BLaER1 treated with 17β-estradiol and CSF1 and Interleukin-3, amounts not matched to agents 10 nM and 100 nM (cell line): Measurements from ENCODE around the gene S100A14.

ENCODE experiments used
- H3K27ac ChIP-seq, 11 experiments: shearing (Covaris generic); formaldehyde crosslinking; 2 replicates each; pipeline ENCODE4 v1.8.1; 2022
- H3K27me3 ChIP-seq, 11 experiments: shearing (Covaris generic); formaldehyde crosslinking; 2 replicates each; pipeline ENCODE4 v1.8.1; 2022
- H3K36me3 ChIP-seq, 11 experiments: shearing (Covaris generic); formaldehyde crosslinking; 2 replicates each; pipeline ENCODE4 v1.8.1; 2022
- H3K4me1 ChIP-seq, 10 experiments: shearing (Covaris generic); formaldehyde crosslinking; 2 replicates each; pipeline ENCODE4 v1.8.1; 2022
- H3K4me2 ChIP-seq, 11 experiments: shearing (Covaris generic); formaldehyde crosslinking; 2 replicates each; pipeline ENCODE4 v1.8.1; 2022
- H3K4me3 ChIP-seq, 10 experiments: shearing (Covaris generic); formaldehyde crosslinking; 2 replicates each; pipeline ENCODE4 v1.8.1; 2022
- H3K9ac ChIP-seq, 11 experiments: shearing (Covaris generic); formaldehyde crosslinking; 2 replicates each; pipeline ENCODE4 v1.8.1; 2022
- H3K9me3 ChIP-seq, 11 experiments: shearing (Covaris generic); formaldehyde crosslinking; replicated peaks in 1 of 11; 2 replicates each; pipeline ENCODE4 v1.8.1; 2022
- H4K20me1 ChIP-seq, 11 experiments: shearing (Covaris generic); formaldehyde crosslinking; 2 replicates each; pipeline ENCODE4 v1.8.1; 2022
- Cebpa-rat ChIP-seq, 11 experiments: shearing (Covaris generic); IDR thresholded peaks; 2 replicates each; pipeline ENCODE4 v1.8.1; 2022

The S100A14 gene

GRCh38 chr1:153573351-153573750, 42.8 kb downstream of the S100A14 start:
- H3K4me3 ChIP-seq: peak overlapping the region in 3 of 10 experiments; percentile 5 to 16 (median 6); a peak in 1 of 20 replicates
- no peaks in the 10 kb centered on the region for H4K20me1 ChIP-seq
- H3K27me3 ChIP-seq: no peaks in the 10 kb centered on the region
- peak overlapping the region in 10 of 11 experiments; percentile 46 to 72 (median 65); a peak in 19 of 22 replicates for H3K9ac ChIP-seq
- peak in 5 of 11 experiments; percentile 13 to 58 (median 32); a peak in 5 of 22 replicates for TF ChIP-seq Cebpa-rat (IDR thresholded peaks at IDR 0.05)
- H3K4me1 ChIP-seq: peaks cover 33 to 76% (median 51%) of the 10 kb centered on the region in 10 experiments
- H3K9me3 ChIP-seq: peaks cover 0 to 15% (median 7%) of the 10 kb centered on the region in 11 experiments; a peak in 13 of 22 replicates
- no peaks in the 10 kb centered on the region for H3K36me3 ChIP-seq
- H3K4me2 ChIP-seq: peak overlapping the region; percentile 59 to 91 (median 79)
- peak overlapping the region; percentile 14 to 86 (median 82); a peak in 21 of 22 replicates for H3K27ac ChIP-seq

DNA sequence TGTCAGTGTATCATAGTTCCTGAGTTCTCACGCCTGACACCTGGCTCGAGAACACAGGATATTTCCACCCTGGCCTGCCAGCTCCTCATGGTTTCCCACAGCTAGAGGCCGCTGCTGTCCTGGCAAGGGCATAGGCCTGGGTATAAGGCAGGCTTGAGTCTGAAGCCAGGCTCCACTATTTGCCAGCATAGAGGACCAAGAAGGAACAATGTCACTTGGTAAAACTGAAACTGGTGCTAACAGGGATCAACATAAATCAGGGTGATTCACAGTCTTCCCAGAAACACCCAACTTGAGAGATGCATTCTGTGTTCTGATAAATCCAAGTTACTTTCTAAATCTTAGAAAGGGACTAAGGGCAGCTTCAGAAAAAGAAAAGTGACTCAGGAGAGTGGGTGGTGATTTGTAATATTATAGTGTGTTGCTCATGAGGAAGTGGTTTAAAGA, 43.5 kb downstream of the S100A14 start:
- H3K4me1 ChIP-seq: peaks cover 40 to 80% (median 59%) of the 10 kb centered on the region in 10 experiments
- peak overlapping the region in 10 of 11 experiments; percentile 46 to 72 (median 65); a peak in 21 of 22 replicates for H3K9ac ChIP-seq
- TF ChIP-seq Cebpa-rat (IDR thresholded peaks at IDR 0.05): no peak
- H3K4me2 ChIP-seq: peak overlapping the region; percentile 59 to 91 (median 79)
- H3K4me3 ChIP-seq: peak overlapping the region in 2 of 10 experiments; percentile 3 to 6; a peak in 2 of 20 replicates
- peak overlapping the region; percentile 14 to 86 (median 82); a peak in 21 of 22 replicates for H3K27ac ChIP-seq
- H3K36me3 ChIP-seq: no peaks in the 10 kb centered on the region
- no peaks in the 10 kb centered on the region for H3K27me3 ChIP-seq
- no peaks in the 10 kb centered on the region for H4K20me1 ChIP-seq
- peaks cover 0 to 15% (median 7%) of the 10 kb centered on the region in 11 experiments; a peak in 13 of 22 replicates for H3K9me3 ChIP-seq

- Histone ChIP-seq H3K4me3 (no peak overlapping the region), H3K4me1 (peaks cover 43 to 80% (median 61%) of the 10 kb centered on the region in 10 experiments), H3K9me3 (peaks cover 0 to 15% (median 7%) of the 10 kb centered on the region in 11 experiments; a peak in 13 of 22 replicates), H4K20me1 (no peaks in the 10 kb centered on the region), H3K27me3 (no peaks in the 10 kb centered on the region), H3K9ac (peak overlapping the region in 10 of 11 experiments; percentile 2 to 72 (median 65); a peak in 15 of 22 replicates), H3K36me3 (no peaks in the 10 kb centered on the region), H3K27ac (peak overlapping the region in 10 of 11 experiments; percentile 64 to 86 (median 83); a peak in 19 of 22 replicates), H3K4me2 (peak overlapping the region in 10 of 11 experiments; percentile 67 to 91 (median 80); a peak in 19 of 22 replicates)
- no peak for TF ChIP-seq Cebpa-rat (IDR thresholded peaks at IDR 0.05)
Measured at GRCh38 chr1:153571706-153572105, 44.4 kb downstream of the S100A14 start.

DNA sequence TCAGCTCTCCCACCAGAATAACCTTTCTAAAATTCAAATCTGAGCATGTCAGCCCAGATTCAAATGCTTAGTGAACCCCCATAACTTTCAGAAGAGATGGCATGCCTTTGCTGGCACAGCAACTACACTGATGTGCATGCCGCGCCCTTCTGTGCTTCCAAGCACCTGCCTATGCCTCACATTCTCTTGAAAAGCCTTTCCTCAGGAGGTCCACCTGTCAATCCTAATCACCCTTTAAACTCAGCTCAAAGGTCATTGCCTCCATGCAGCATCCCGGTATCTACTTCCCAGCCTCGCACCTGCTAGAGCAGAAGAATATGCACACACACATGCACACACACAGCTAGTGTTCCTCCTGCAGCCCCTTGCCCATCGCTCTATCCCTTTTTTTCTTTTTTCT, 45.3 kb downstream of the S100A14 start:
- Histone ChIP-seq H3K4me3 (no peak overlapping the region), H3K9ac (no peak overlapping the region; a peak in 2 of 22 replicates), H3K27me3 (no peaks in the 10 kb centered on the region), H4K20me1 (no peaks in the 10 kb centered on the region), H3K36me3 (no peaks in the 10 kb centered on the region), H3K9me3 (peaks cover 0 to 15% (median 7%) of the 10 kb centered on the region in 11 experiments; a peak in 13 of 22 replicates), H3K4me2 (peak overlapping the region in 3 of 11 experiments; percentile 81 to 90 (median 81); a peak in 4 of 22 replicates), H3K27ac (no peak overlapping the region), H3K4me1 (peaks cover 48 to 77% (median 62%) of the 10 kb centered on the region in 10 experiments)
- no peak for TF ChIP-seq Cebpa-rat (IDR thresholded peaks at IDR 0.05)

DNA sequence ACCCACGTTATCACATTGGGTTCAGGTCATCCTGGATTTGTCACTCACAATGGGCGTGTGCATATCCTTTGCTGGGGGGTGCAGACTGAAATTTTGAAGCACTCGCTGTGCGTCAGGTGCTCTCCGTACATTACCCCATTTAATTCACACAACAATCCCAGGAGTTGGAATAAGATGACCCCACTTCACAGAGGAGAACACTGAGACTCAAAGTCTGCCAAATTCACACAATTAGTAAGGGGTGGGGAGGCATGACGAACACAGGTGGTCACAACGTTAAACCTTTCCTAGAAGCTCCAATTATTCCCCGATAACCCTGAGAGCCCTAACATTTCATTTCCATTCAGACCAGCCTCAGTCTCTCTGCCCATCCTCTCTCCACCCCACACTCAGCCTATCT, 46.7 kb downstream of the S100A14 start:
- H4K20me1 ChIP-seq: no peaks in the 10 kb centered on the region
- TF ChIP-seq Cebpa-rat (IDR thresholded peaks at IDR 0.05): no peak
- H3K9ac ChIP-seq: no peak overlapping the region; a peak in 1 of 22 replicates

GRCh38 chr1:153568367-153569099, 47.6 kb downstream of the S100A14 start:
- TF ChIP-seq Cebpa-rat (IDR thresholded peaks at IDR 0.05): no peak
- no peaks in the 10 kb centered on the region for H3K27me3 ChIP-seq
- H3K4me3 ChIP-seq: peak overlapping the region; percentile 16 to 61 (median 51); a peak in 18 of 20 replicates
- peaks cover 53 to 94% (median 78%) of the 10 kb centered on the region in 10 experiments for H3K4me1 ChIP-seq
- H3K9ac ChIP-seq: peak overlapping the region; percentile 66 to 87 (median 83)
- H3K4me2 ChIP-seq: peak overlapping the region; percentile 76 to 99 (median 91)
- H3K27ac ChIP-seq: peak overlapping the region; percentile 47 to 98 (median 92); a peak in 21 of 22 replicates
- H4K20me1 ChIP-seq: no peaks in the 10 kb centered on the region
- peaks cover 0 to under 1% (median 0%) of the 10 kb centered on the region in 11 experiments; a peak in 3 of 22 replicates for H3K9me3 ChIP-seq
- no peaks in the 10 kb centered on the region for H3K36me3 ChIP-seq

More for the DNA sequence above, 46.7 kb downstream of the S100A14 start:
- no peaks in the 10 kb centered on the region for H3K27me3 ChIP-seq
- H3K27ac ChIP-seq: no peak overlapping the region; a peak in 1 of 22 replicates
- peak overlapping the region in 1 of 11 experiments; percentile 89; a peak in 1 of 22 replicates for H3K4me2 ChIP-seq
- H3K4me1 ChIP-seq: peaks cover 58 to 91% (median 76%) of the 10 kb centered on the region in 10 experiments
- peaks cover 0 to 6% (median 0%) of the 10 kb centered on the region in 11 experiments; a peak in 6 of 22 replicates for H3K9me3 ChIP-seq
- H3K36me3 ChIP-seq: no peaks in the 10 kb centered on the region
- no peak overlapping the region for H3K4me3 ChIP-seq

GRCh38 chr1:153567621-153568366, 48.3 kb downstream of the S100A14 start:
- Histone ChIP-seq H3K4me2 (peak overlapping the region; percentile 76 to 99 (median 91)), H3K27ac (peak overlapping the region; percentile 47 to 98 (median 92)), H3K9me3 (no peaks in the 10 kb centered on the region), H3K4me1 (peaks cover 45 to 94% (median 75%) of the 10 kb centered on the region in 10 experiments), H3K36me3 (no peaks in the 10 kb centered on the region), H3K4me3 (peak overlapping the region; percentile 16 to 61 (median 51); a peak in 18 of 20 replicates), H4K20me1 (no peaks in the 10 kb centered on the region), H3K9ac (peak overlapping the region; percentile 66 to 87 (median 83)), H3K27me3 (no peaks in the 10 kb centered on the region)
- peak in 2 of 11 experiments; percentile 55 to 72; a peak in 3 of 22 replicates for TF ChIP-seq Cebpa-rat (IDR thresholded peaks at IDR 0.05)
